Upper lobe of left lung (tissue), 6 donors: ENCODE results near the gene NF2. TPM values are rescaled to one million over a fixed set of nuclear protein-coding genes. Genes with fewer than 3 reads are reported as not detected.

Experiments used
- ATAC-seq, 2 donors: fragments of 200-7000 bp; cut with Tn5 transposase; one replicate each; pipeline ENCODE4 v1.9.1; 2022; ENCODE audit warnings: mild to moderate bottlenecking in 2 of 2, moderate library complexity in 2 of 2; ENCODE audit not compliant: low FRiP score in 2 of 2
- DNase-seq, 2 donors: peaks; one replicate each; pipeline ENCODE4 v3.0.0-alpha.2; 2019 to 2020
- H3K27ac ChIP-seq, 4 donors: fragments of 200-600 bp; sonication (generic); one replicate each; pipeline ENCODE4 v1.5.1; 2016 to 2019
- H3K27me3 ChIP-seq, 4 donors: fragments of 200-600 bp; sonication (generic); one replicate each; pipeline ENCODE4 v1.5.1; 2017 to 2019
- H3K36me3 ChIP-seq, 4 donors: fragments of 200-600 bp; sonication (generic); one replicate each; pipeline ENCODE4 v1.5.1; 2016 to 2019
- H3K4me1 ChIP-seq, 4 donors: fragments of 200-600 bp; sonication (generic); one replicate each; pipeline ENCODE4 v1.5.1; 2018 to 2019
- H3K4me3 ChIP-seq, 4 donors: fragments of 200-600 bp; sonication (generic); one replicate each; pipeline ENCODE4 v1.5.1; 2017 to 2019; ENCODE audit warnings: mild to moderate bottlenecking in 2 of 4, moderate library complexity in 1 of 4
- H3K9me3 ChIP-seq, 4 donors: fragments of 200-600 bp; sonication (generic); one replicate each; pipeline ENCODE4 v1.5.1; 2018 to 2019
- CTCF ChIP-seq, 6 experiments: fragments of 450-650 bp in 4 of 6; fragments of 200-600 bp in 2 of 6; sonication (generic) in 2 of 6; IDR thresholded peaks; one replicate each; pipeline ENCODE4 v1.5.1; 2016 to 2019; ENCODE audit warnings: antibody characterized with exemption in 6 of 6
- EP300 ChIP-seq, 4 donors: sonication (generic); formaldehyde crosslinking; IDR thresholded peaks; one replicate each; pipeline ENCODE4 v1.5.1; 2017; ENCODE audit warnings: antibody characterized with exemption in 4 of 4, control low read depth in 2 of 4
- POLR2A ChIP-seq, 4 donors: fragments of 450-650 bp; IDR thresholded peaks; one replicate each; pipeline ENCODE4 v1.5.1; 2016 to 2017; ENCODE audit warnings: antibody characterized with exemption in 4 of 4, mild to moderate bottlenecking in 2 of 4
- POLR2AphosphoS5 ChIP-seq, 2 donors: sonication (generic); formaldehyde crosslinking; IDR thresholded peaks; one replicate each; pipeline ENCODE4 v1.5.1; 2017; ENCODE audit warnings: antibody characterized with exemption in 2 of 2
- WGBS, 2 donors: methylation state at CpG; one replicate each; pipeline ENCODE4 v1.1.5; 2017 to 2018; 5-methylcytosine and 5-hydroxymethylcytosine counted together
- total RNA-seq, 6 donors: library from RNA; depleted of rRNA in 4 of 6; stranded (reverse); fragments of >200 nt in 4 of 6; gene quantifications; one replicate each; pipeline versions ENCODE4 v1.1.0 to v1.2.1, GENCODE V29; 2016 to 2021
- donor health status: DM: no; HTN: no; CAD: no; lungs with moderate emphysema.
- donor health status: DM: no; HTN: yes; CAD: no; lungs with severe emphysema.

The NF2 gene
- total RNA-seq, 6 donors from 2014 or later: 31.2 to 43.8 (median 41.3) TPM

- DNase-seq: no peak
- no peak overlapping the region for H3K4me3 ChIP-seq
- no peaks in the 10 kb centered on the region for H3K4me1 ChIP-seq
- no peak overlapping the region for H3K27ac ChIP-seq
- 57% methylated on average over 3 of the region's 4 CpGs; no CpG with 5 or more reads in 1 of the 2 donors for WGBS, 2 donors
- no peak for TF ChIP-seq POLR2AphosphoS5 (IDR thresholded peaks at IDR 0.05)
- TF ChIP-seq EP300 (IDR thresholded peaks at IDR 0.05): no peak
- no peak for TF ChIP-seq CTCF (IDR thresholded peaks at IDR 0.05)
- TF ChIP-seq POLR2A (IDR thresholded peaks at IDR 0.05): no peak
- no peaks in the 10 kb centered on the region for H3K9me3 ChIP-seq
- no peak for ATAC-seq
- H3K36me3 ChIP-seq: peaks cover 0 to 66% (median 32%) of the 10 kb centered on the region in 4 donors
- H3K27me3 ChIP-seq: no peaks in the 10 kb centered on the region
Measured at GRCh38 chr22:29692327-29692640, 88.9 kb downstream of the NF2 start.

GRCh38 chr22:29693161-29693560 lies 89.7 kb downstream of the NF2 start:
- Histone ChIP-seq H3K36me3 (peaks cover 0 to 59% (median 29%) of the 10 kb centered on the region in 4 donors), H3K4me3 (no peak overlapping the region), H3K27me3 (no peaks in the 10 kb centered on the region), H3K9me3 (no peaks in the 10 kb centered on the region), H3K4me1 (no peaks in the 10 kb centered on the region), H3K27ac (no peak overlapping the region)
- TF ChIP-seq EP300 (IDR thresholded peaks at IDR 0.05) (no peak), CTCF (IDR thresholded peaks at IDR 0.05) (no peak), POLR2A (IDR thresholded peaks at IDR 0.05) (no peak), POLR2AphosphoS5 (IDR thresholded peaks at IDR 0.05) (no peak)
- ATAC-seq: peak in 1 of 2 donors; percentile 27
- DNase-seq: no peak
- 78 to 90% methylated on average over 8 of the region's 8 CpGs for WGBS, 2 donors

- H3K4me3 ChIP-seq: no peak overlapping the region
- H3K27me3 ChIP-seq: no peaks in the 10 kb centered on the region
- H3K27ac ChIP-seq: no peak overlapping the region
- TF ChIP-seq POLR2A (IDR thresholded peaks at IDR 0.05) (no peak), POLR2AphosphoS5 (IDR thresholded peaks at IDR 0.05) (no peak), CTCF (IDR thresholded peaks at IDR 0.05) (no peak), EP300 (IDR thresholded peaks at IDR 0.05) (no peak)
- no peaks in the 10 kb centered on the region for H3K9me3 ChIP-seq
- DNase-seq: no peak
- peak in 1 of 2 donors; percentile 49 for ATAC-seq
- 80 to 92% methylated on average over 8 to 9 of the region's 9 CpGs for WGBS, 2 donors
- no peaks in the 10 kb centered on the region for H3K4me1 ChIP-seq
- peaks cover 0 to 57% (median 29%) of the 10 kb centered on the region in 4 donors for H3K36me3 ChIP-seq
Measured at GRCh38 chr22:29693671-29694070, 90.2 kb downstream of the NF2 start.

- TF ChIP-seq POLR2AphosphoS5 (IDR thresholded peaks at IDR 0.05) (no peak), CTCF (IDR thresholded peaks at IDR 0.05) (no peak), POLR2A (IDR thresholded peaks at IDR 0.05) (no peak), EP300 (IDR thresholded peaks at IDR 0.05) (no peak)
- no peak for ATAC-seq
- WGBS, 2 donors: 92 to 96% methylated on average over 17 to 22 of the region's 33 CpGs
- Histone ChIP-seq H3K27me3 (no peaks in the 10 kb centered on the region), H3K9me3 (no peaks in the 10 kb centered on the region), H3K36me3 (peaks cover 0 to 57% (median 29%) of the 10 kb centered on the region in 4 donors), H3K27ac (no peak overlapping the region), H3K4me3 (no peak overlapping the region), H3K4me1 (peaks cover 0 to under 1% (median 0%) of the 10 kb centered on the region in 4 donors)
- peak in 1 of 2 donors; percentile 82 for DNase-seq
Measured at GRCh38 chr22:29695129-29695926, 91.9 kb downstream of the NF2 start.
